ENCODE results near the gene HERC3. TPM values are rescaled to one million over a fixed set of nuclear protein-coding genes. Genes with fewer than 3 reads are reported as not detected.

The HERC3 gene
- total RNA-seq, 1 experiment from 2014 or later = 34.9 TPM

GRCh38 chr4:88697588-88698329 lies 105.5 kb downstream of the HERC3 start, which contains the start of gene NAP1L5:
Gene NAP1L5, minus strand, starts transcription at chr4:88697829. Its CDS starts 75 bp downstream, at chr4:88697754.
- H3K36me3 Mint-ChIP-seq (ENCODE audit: insufficient read depth, unreplicated experiment) = peaks cover 33% of the 10 kb centered on the region
- H3K27ac Mint-ChIP-seq (ENCODE audit: low read depth, unreplicated experiment) = peak within 1 kb of the TSS; percentile 66
- no peak for DNase-seq (ENCODE audit: unreplicated experiment)
- peak within 1 kb of the TSS; percentile 53 for H3K4me3 Mint-ChIP-seq (ENCODE audit: unreplicated experiment)
- intact Hi-C loops (cut with micrococcal nuclease) = no loop called here
- no peaks in the 10 kb centered on the region for H3K27me3 Mint-ChIP-seq (ENCODE audit: insufficient read depth, unreplicated experiment)
- H3K9me3 Mint-ChIP-seq (ENCODE audit: unreplicated experiment) = no peaks in the 10 kb centered on the region
- BruUV-seq (replicated peaks) = no TSS peak
- POLR2A ChIA-PET = interaction anchor here (0.9 kb wide), 2 partner anchors 169 to 676 kb away, joined by 3 read pairs; no protein-coding TSS in a partner anchor
- CTCF ChIA-PET = interaction anchor here (0.9 to 1.5 kb wide), 4 partner anchors 39 to 171 kb away, joined by 3 read pairs; no protein-coding TSS in a partner anchor
- TF ChIP-seq, protein P1, sequence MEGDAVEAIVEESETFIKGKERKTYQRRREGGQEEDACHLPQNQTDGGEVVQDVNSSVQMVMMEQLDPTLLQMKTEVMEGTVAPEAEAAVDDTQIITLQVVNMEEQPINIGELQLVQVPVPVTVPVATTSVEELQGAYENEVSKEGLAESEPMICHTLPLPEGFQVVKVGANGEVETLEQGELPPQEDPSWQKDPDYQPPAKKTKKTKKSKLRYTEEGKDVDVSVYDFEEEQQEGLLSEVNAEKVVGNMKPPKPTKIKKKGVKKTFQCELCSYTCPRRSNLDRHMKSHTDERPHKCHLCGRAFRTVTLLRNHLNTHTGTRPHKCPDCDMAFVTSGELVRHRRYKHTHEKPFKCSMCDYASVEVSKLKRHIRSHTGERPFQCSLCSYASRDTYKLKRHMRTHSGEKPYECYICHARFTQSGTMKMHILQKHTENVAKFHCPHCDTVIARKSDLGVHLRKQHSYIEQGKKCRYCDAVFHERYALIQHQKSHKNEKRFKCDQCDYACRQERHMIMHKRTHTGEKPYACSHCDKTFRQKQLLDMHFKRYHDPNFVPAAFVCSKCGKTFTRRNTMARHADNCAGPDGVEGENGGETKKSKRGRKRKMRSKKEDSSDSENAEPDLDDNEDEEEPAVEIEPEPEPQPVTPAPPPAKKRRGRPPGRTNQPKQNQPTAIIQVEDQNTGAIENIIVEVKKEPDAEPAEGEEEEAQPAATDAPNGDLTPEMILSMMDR (IDR thresholded peaks at IDR 0.05; ENCODE audit: unreplicated experiment) = no peak
- H3K4me1 Mint-ChIP-seq (ENCODE audit: insufficient read depth, unreplicated experiment) = no peaks in the 10 kb centered on the region

DNA sequence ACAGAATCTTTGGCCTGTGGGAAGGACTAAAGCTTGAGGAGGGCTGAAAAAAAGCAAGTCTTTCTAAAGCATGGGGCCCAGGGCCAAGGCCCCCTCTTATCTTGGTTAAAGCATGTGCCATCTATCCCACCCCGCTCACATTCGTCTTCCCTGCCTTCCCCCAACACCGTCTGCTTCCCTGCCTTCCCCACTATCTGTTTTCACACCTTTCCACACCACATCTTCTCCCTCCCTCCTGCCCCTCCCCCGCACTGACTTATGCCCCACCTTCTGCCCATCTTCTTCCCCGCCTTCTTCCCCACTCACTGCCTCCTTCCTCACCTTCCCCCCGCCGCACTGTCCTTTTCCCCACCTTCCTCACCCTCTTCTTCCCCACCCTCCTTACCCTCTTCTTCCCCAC lies 106.2 kb downstream of the HERC3 start:
- no TSS peak for BruUV-seq (replicated peaks)
- DNase-seq (ENCODE audit: unreplicated experiment) = no peak
- Mint-ChIP-seq H3K36me3 (ENCODE audit: insufficient read depth, unreplicated experiment) (peaks cover 32% of the 10 kb centered on the region), H3K9me3 (ENCODE audit: unreplicated experiment) (no peaks in the 10 kb centered on the region), H3K27ac (ENCODE audit: low read depth, unreplicated experiment) (peak overlapping the region; percentile 66), H3K27me3 (ENCODE audit: insufficient read depth, unreplicated experiment) (no peaks in the 10 kb centered on the region), H3K4me1 (ENCODE audit: insufficient read depth, unreplicated experiment) (no peaks in the 10 kb centered on the region), H3K4me3 (ENCODE audit: unreplicated experiment) (no peak overlapping the region)
- POLR2A ChIA-PET = no interaction called here
- intact Hi-C loops (cut with micrococcal nuclease) = no loop called here
- TF ChIP-seq, protein P1 (IDR thresholded peaks at IDR 0.05; ENCODE audit: unreplicated experiment) = no peak
- CTCF ChIA-PET = interaction anchor here (1.0 kb wide), 1 partner anchor 172 kb away, joined by 3 read pairs; no protein-coding TSS in a partner anchor

GRCh38 chr4:88702782-88703181 lies 110.5 kb downstream of the HERC3 start:
- Mint-ChIP-seq H3K36me3 (ENCODE audit: insufficient read depth, unreplicated experiment) (peaks cover 47% of the 10 kb centered on the region), H3K4me3 (ENCODE audit: unreplicated experiment) (no peak overlapping the region), H3K9me3 (ENCODE audit: unreplicated experiment) (no peaks in the 10 kb centered on the region), H3K27me3 (ENCODE audit: insufficient read depth, unreplicated experiment) (no peaks in the 10 kb centered on the region), H3K27ac (ENCODE audit: low read depth, unreplicated experiment) (no peak overlapping the region), H3K4me1 (ENCODE audit: insufficient read depth, unreplicated experiment) (no peaks in the 10 kb centered on the region)
- TF ChIP-seq, protein P1 (IDR thresholded peaks at IDR 0.05; ENCODE audit: unreplicated experiment) = no peak
- no TSS peak for BruUV-seq (replicated peaks)
- POLR2A ChIA-PET = interaction anchor here (1.0 kb wide), 1 partner anchor 34 kb away, joined by 3 read pairs; no protein-coding TSS in a partner anchor
- no peak for DNase-seq (ENCODE audit: unreplicated experiment)
- intact Hi-C loops (cut with micrococcal nuclease) = no loop called here
- CTCF ChIA-PET = interaction anchor here (0.6 to 1.1 kb wide), 2 partner anchors 102 to 164 kb away, joined by 3 to 4 read pairs; no protein-coding TSS in a partner anchor

DNA sequence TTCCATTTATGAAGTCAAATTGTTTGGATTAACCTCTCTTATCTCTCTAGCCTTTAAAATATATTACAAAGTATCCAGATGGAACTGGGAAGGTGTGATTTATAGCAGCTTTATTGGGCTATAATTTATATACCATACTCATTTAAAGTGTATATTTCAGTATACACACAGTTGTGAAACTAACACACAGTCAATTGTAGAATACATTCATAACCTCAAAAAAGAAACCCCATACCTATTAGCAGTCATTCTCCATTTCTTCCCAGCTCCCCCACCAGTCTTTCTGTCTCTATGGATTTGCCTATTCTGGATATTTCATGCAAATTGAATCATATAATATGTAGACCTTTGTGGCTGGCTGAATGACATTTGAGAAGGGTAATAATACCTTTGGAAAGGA lies 112.9 kb downstream of the HERC3 start:
- H3K4me1 Mint-ChIP-seq (ENCODE audit: insufficient read depth, unreplicated experiment) = peaks cover 5% of the 10 kb centered on the region
- DNase-seq (ENCODE audit: unreplicated experiment) = no peak
- TF ChIP-seq, protein P1 (IDR thresholded peaks at IDR 0.05; ENCODE audit: unreplicated experiment) = no peak
- H3K9me3 Mint-ChIP-seq (ENCODE audit: unreplicated experiment) = no peaks in the 10 kb centered on the region
- H3K27me3 Mint-ChIP-seq (ENCODE audit: insufficient read depth, unreplicated experiment) = no peaks in the 10 kb centered on the region
- ChIA-PET POLR2A (no interaction called here), CTCF (interaction anchor here (0.9 to 1.0 kb wide), 2 partner anchors 87 to 165 kb away, joined by 3 to 4 read pairs; no protein-coding TSS in a partner anchor)
- no peak overlapping the region for H3K4me3 Mint-ChIP-seq (ENCODE audit: unreplicated experiment)
- intact Hi-C loops (cut with micrococcal nuclease) = no loop called here
- H3K36me3 Mint-ChIP-seq (ENCODE audit: insufficient read depth, unreplicated experiment) = peaks cover 45% of the 10 kb centered on the region
- BruUV-seq (replicated peaks) = no TSS peak
- H3K27ac Mint-ChIP-seq (ENCODE audit: low read depth, unreplicated experiment) = no peak overlapping the region
